Measurements from ENCODE around the gene RTL1.
A peak's percentile ranks its signal among the peaks of the same experiment; 100 is the strongest.

The RTL1 gene

GRCh38 chr14:100856056-100856950 is 47.2 kb downstream of the RTL1 start:
- Histone ChIP-seq H3K4me1 (ENCODE audit: insufficient read depth, low read length) (no peaks in the 10 kb centered on the region), H4K20me1 (ENCODE audit: insufficient read depth, low read length) (no peaks in the 10 kb centered on the region), H3K4me2 (ENCODE audit: insufficient read depth, low read length) (no peak overlapping the region), H3K27ac (ENCODE audit: low read length) (no peak overlapping the region), H2AFZ (ENCODE audit: low read depth, low read length) (no peak overlapping the region), H3K27me3 (ENCODE audit: insufficient read depth, low read length, poor library complexity) (no peaks in the 10 kb centered on the region), H3K9me3 (ENCODE audit: insufficient read depth, low read length, severe bottlenecking) (no peaks in the 10 kb centered on the region), H3K4me3 (ENCODE audit: low read depth in 1 of 2, low read length in 2 of 2) (no peak overlapping the region), H3K9ac (ENCODE audit: low read depth, low read length) (no peak overlapping the region), H3K79me2 (ENCODE audit: insufficient read depth, low read length) (no peaks in the 10 kb centered on the region), H3K36me3 (ENCODE audit: insufficient read depth, low read length) (no peaks in the 10 kb centered on the region)
- TF ChIP-seq CTCF (IDR thresholded peaks at IDR 0.05; ENCODE audit: borderline replicate concordance, extremely low read depth, low read length, poor library complexity, severe bottlenecking) (no peak), EZH2 (IDR thresholded peaks at IDR 0.05; ENCODE audit: borderline replicate concordance, low read depth, low read length, severe bottlenecking) (no peak)
- DNase-seq = no peak
- ATAC-seq (ENCODE audit: insufficient read depth, low read depth) = no peak

- Histone ChIP-seq H3K4me1 (ENCODE audit: insufficient read depth, low read length) (no peaks in the 10 kb centered on the region), H3K36me3 (ENCODE audit: insufficient read depth, low read length) (no peaks in the 10 kb centered on the region), H4K20me1 (ENCODE audit: insufficient read depth, low read length) (no peaks in the 10 kb centered on the region), H3K27me3 (ENCODE audit: insufficient read depth, low read length, poor library complexity) (no peaks in the 10 kb centered on the region), H3K4me2 (ENCODE audit: insufficient read depth, low read length) (no peak overlapping the region), H3K9ac (ENCODE audit: low read depth, low read length) (no peak overlapping the region), H3K27ac (ENCODE audit: low read length) (no peak overlapping the region), H3K79me2 (ENCODE audit: insufficient read depth, low read length) (no peaks in the 10 kb centered on the region), H3K9me3 (ENCODE audit: insufficient read depth, low read length, severe bottlenecking) (no peaks in the 10 kb centered on the region), H3K4me3 (ENCODE audit: low read depth in 1 of 2, low read length in 2 of 2) (no peak overlapping the region), H2AFZ (ENCODE audit: low read depth, low read length) (no peak overlapping the region)
- DNase-seq (no peak), ATAC-seq (ENCODE audit: insufficient read depth, low read depth) (no peak)
- TF ChIP-seq CTCF (IDR thresholded peaks at IDR 0.05; ENCODE audit: borderline replicate concordance, extremely low read depth, low read length, poor library complexity, severe bottlenecking) (peak; percentile 35), EZH2 (IDR thresholded peaks at IDR 0.05; ENCODE audit: borderline replicate concordance, low read depth, low read length, severe bottlenecking) (no peak)
Measured at GRCh38 chr14:100855256-100855930, 48.1 kb downstream of the RTL1 start.

GRCh38 chr14:100854435-100854834 is 49.1 kb downstream of the RTL1 start:
- H3K4me2 ChIP-seq (ENCODE audit: insufficient read depth, low read length) = no peak overlapping the region
- DNase-seq (no peak), ATAC-seq (ENCODE audit: insufficient read depth, low read depth) (no peak)
- no peak overlapping the region for H2AFZ ChIP-seq (ENCODE audit: low read depth, low read length)
- H3K4me3 ChIP-seq (ENCODE audit: low read depth in 1 of 2, low read length in 2 of 2) = no peak overlapping the region
- H3K79me2 ChIP-seq (ENCODE audit: insufficient read depth, low read length) = no peaks in the 10 kb centered on the region
- no peak overlapping the region for H3K27ac ChIP-seq (ENCODE audit: low read length)
- TF ChIP-seq CTCF (IDR thresholded peaks at IDR 0.05; ENCODE audit: borderline replicate concordance, extremely low read depth, low read length, poor library complexity, severe bottlenecking) (no peak), EZH2 (IDR thresholded peaks at IDR 0.05; ENCODE audit: borderline replicate concordance, low read depth, low read length, severe bottlenecking) (no peak)
- no peaks in the 10 kb centered on the region for H3K9me3 ChIP-seq (ENCODE audit: insufficient read depth, low read length, severe bottlenecking)
- no peaks in the 10 kb centered on the region for H3K27me3 ChIP-seq (ENCODE audit: insufficient read depth, low read length, poor library complexity)
- H3K36me3 ChIP-seq (ENCODE audit: insufficient read depth, low read length) = no peaks in the 10 kb centered on the region
- H4K20me1 ChIP-seq (ENCODE audit: insufficient read depth, low read length) = no peaks in the 10 kb centered on the region
- peaks cover 5% of the 10 kb centered on the region for H3K4me1 ChIP-seq (ENCODE audit: insufficient read depth, low read length)
- H3K9ac ChIP-seq (ENCODE audit: low read depth, low read length) = no peak overlapping the region

All from DND-41 (cell line).